ENCODE results near the gene FKBP15. TPM values are rescaled to one million over a fixed set of nuclear protein-coding genes. Genes with fewer than 3 reads are reported as not detected.

Gene FKBP15
- total RNA-seq, 1 experiment from 2014 or later, result 33.5 TPM

DNA sequence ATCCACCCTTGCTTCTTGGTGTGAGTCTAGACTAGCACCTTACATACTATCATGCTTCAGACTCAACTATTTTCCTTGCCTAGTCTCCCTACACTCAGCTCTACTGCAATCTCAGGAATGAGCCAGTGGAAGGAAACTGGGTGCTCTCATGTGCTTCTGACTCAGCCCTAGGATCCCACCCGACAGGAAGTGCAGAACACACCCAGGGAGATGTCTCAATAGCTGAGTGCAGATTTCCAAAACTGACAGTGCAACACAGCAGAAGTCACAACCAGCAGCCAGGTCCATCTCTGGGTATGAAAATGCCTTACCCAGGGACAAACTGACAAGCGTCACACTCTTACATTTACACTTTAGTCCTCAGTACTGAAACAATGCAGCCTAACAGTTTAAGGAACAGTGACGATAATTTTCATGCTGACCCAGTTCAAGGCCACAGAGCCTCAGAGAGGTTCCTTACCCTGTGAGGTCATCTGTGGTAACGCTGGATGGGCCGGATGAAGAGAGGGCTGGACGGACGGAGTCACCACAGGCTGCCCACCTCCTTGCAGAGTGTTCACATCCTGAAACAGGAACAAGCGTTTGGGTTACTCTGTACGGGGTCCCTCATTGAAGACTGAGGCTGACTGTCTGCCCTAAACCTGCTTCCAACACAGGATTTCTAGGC is 33.0 kb downstream of the FKBP15 start:
- no peak overlapping the region for H2AFZ ChIP-seq
- POLR2A ChIA-PET (ENCODE audit: unreplicated experiment), result interaction anchor here (0.6 kb wide), 3 partner anchors 37 to 470 kb away, joined by 4 to 7 read pairs (median 4); partner anchors contain the start of genes C9orf43, POLE3 and SLC31A2
- no TSS peak for BruUV-seq (replicated peaks)
- no peak for TF ChIP-seq EZH2 (IDR thresholded peaks at IDR 0.05; ENCODE audit: low read depth)
- TF ChIP-seq, protein P1, sequence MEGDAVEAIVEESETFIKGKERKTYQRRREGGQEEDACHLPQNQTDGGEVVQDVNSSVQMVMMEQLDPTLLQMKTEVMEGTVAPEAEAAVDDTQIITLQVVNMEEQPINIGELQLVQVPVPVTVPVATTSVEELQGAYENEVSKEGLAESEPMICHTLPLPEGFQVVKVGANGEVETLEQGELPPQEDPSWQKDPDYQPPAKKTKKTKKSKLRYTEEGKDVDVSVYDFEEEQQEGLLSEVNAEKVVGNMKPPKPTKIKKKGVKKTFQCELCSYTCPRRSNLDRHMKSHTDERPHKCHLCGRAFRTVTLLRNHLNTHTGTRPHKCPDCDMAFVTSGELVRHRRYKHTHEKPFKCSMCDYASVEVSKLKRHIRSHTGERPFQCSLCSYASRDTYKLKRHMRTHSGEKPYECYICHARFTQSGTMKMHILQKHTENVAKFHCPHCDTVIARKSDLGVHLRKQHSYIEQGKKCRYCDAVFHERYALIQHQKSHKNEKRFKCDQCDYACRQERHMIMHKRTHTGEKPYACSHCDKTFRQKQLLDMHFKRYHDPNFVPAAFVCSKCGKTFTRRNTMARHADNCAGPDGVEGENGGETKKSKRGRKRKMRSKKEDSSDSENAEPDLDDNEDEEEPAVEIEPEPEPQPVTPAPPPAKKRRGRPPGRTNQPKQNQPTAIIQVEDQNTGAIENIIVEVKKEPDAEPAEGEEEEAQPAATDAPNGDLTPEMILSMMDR (conservative IDR thresholded peaks at IDR 0.05), result no peak
- CTCF ChIA-PET, result no interaction called here
- no peaks in the 10 kb centered on the region for H4K20me1 ChIP-seq (ENCODE audit: insufficient read depth)
- H3K27me3 ChIP-seq (ENCODE audit: insufficient read depth, low read depth), result no peaks in the 10 kb centered on the region
- DNase-seq, result peak; percentile 60 to 66
- no peaks in the 10 kb centered on the region for H3K9me3 ChIP-seq (ENCODE audit: insufficient read depth, low read depth)
- H3K4me3 ChIP-seq, result no peak overlapping the region; the same call in 1 of the 2 replicates
- intact Hi-C loops (cut with micrococcal nuclease; ENCODE audit: unreplicated experiment), result loop anchor here (1.0 kb wide), 1 partner anchor 263 kb away; no protein-coding TSS in a partner anchor
- H3K4me1 ChIP-seq (replicated peaks; ENCODE audit: insufficient read depth), result peaks cover 16% of the 10 kb centered on the region
- peaks cover 36% of the 10 kb centered on the region for H3K36me3 ChIP-seq (ENCODE audit: low read depth)
- no peaks in the 10 kb centered on the region for H3K79me2 ChIP-seq (ENCODE audit: low read depth)
- no peaks in the 10 kb centered on the region; the same call in 1 of the 2 replicates for H3K9me2 ChIP-seq (ENCODE audit: insufficient read depth)
- H3F3A ChIP-seq (ENCODE audit: insufficient read depth, low read depth), result peaks cover 14% of the 10 kb centered on the region
- H3K4me2 ChIP-seq, result peak overlapping the region; percentile 50
- peak overlapping the region; percentile 73 for H3K27ac ChIP-seq

DNA sequence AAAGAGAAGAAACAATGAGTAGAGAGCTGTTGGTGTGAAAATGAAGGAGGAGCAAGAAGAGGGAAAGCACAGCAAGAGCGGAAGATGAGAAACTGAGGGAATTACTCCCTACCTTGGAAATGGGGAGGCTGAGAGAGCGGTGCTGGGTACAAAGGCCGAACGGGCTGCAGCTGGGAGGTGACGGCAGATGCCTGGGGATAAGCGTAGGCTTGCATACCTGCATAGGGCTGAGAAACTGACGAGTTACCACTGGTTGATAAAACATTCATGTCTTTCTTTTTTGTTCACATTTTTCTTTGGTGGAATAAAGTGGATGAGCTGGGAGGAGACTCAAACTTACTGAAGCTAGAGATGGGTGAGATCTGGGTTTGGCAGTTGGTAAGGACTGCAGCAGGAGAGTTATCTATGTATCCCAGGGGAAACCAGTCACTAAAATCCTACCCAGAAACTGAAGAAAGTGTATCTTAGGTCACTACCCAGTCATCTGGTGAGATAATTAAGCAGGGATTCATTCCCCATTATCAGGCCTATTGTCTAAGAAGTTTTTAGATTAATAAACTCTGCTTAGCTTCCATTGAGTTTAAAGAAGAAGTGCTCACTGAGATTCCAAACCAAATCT is 34.8 kb downstream of the FKBP15 start:
- CTCF ChIA-PET, result interaction anchor here (0.5 kb wide), 1 partner anchor 35 kb away, joined by 3 read pairs; the partner anchor contains the start of gene SLC31A2

DNA sequence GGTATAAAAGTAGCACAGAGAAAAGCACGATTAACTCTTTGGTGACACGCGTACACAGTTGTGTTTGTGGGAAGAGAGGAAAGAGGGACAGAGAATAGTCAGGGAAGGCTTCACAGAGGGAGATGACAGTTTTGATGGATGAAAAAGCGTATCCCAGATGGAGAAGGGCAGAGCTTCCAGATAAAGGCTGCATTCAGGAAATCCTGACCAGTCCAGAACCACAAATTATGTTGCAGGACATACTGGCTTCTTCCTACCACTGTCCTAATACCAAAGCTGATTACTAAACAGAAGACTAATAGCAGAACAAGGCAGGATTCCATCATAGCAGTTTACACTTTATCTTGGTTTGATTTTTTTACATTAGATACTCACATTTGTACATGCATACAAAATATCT is 35.8 kb downstream of the FKBP15 start:
- no peaks in the 10 kb centered on the region for H3K9me2 ChIP-seq (ENCODE audit: insufficient read depth)
- no peaks in the 10 kb centered on the region for H3K9me3 ChIP-seq (ENCODE audit: insufficient read depth, low read depth)
- no peak overlapping the region for H2AFZ ChIP-seq
- intact Hi-C loops (cut with micrococcal nuclease; ENCODE audit: unreplicated experiment), result no loop called here
- no peak for TF ChIP-seq EZH2 (IDR thresholded peaks at IDR 0.05; ENCODE audit: low read depth)
- TF ChIP-seq, protein P1 (conservative IDR thresholded peaks at IDR 0.05), result no peak
- ChIA-PET POLR2A (ENCODE audit: unreplicated experiment) (interaction anchor here (0.5 kb wide), 1 partner anchor 442 kb away, joined by 3 read pairs; no protein-coding TSS in a partner anchor), CTCF (no interaction called here)
- DNase-seq, result no peak
- H3K4me1 ChIP-seq (replicated peaks; ENCODE audit: insufficient read depth), result peaks cover 16% of the 10 kb centered on the region
- no peak overlapping the region for H3K4me3 ChIP-seq
- no peaks in the 10 kb centered on the region for H4K20me1 ChIP-seq (ENCODE audit: insufficient read depth)
- H3K36me3 ChIP-seq (ENCODE audit: low read depth), result peaks cover 48% of the 10 kb centered on the region
- no peak overlapping the region for H3K4me2 ChIP-seq
- H3K27me3 ChIP-seq (ENCODE audit: insufficient read depth, low read depth), result no peaks in the 10 kb centered on the region
- peaks cover 14% of the 10 kb centered on the region for H3F3A ChIP-seq (ENCODE audit: insufficient read depth, low read depth)
- no TSS peak for BruUV-seq (replicated peaks)
- no peak overlapping the region for H3K27ac ChIP-seq
- no peaks in the 10 kb centered on the region for H3K79me2 ChIP-seq (ENCODE audit: low read depth)

More for the DNA sequence above, 34.8 kb downstream of the FKBP15 start:
- BruUV-seq (replicated peaks), result no TSS peak
- no peak overlapping the region for H2AFZ ChIP-seq
- no peaks in the 10 kb centered on the region for H3K79me2 ChIP-seq (ENCODE audit: low read depth)
- peaks cover 16% of the 10 kb centered on the region for H3K4me1 ChIP-seq (replicated peaks; ENCODE audit: insufficient read depth)
- H3F3A ChIP-seq (ENCODE audit: insufficient read depth, low read depth), result peaks cover 14% of the 10 kb centered on the region
- no peaks in the 10 kb centered on the region for H3K9me2 ChIP-seq (ENCODE audit: insufficient read depth)
- H3K36me3 ChIP-seq (ENCODE audit: low read depth), result peaks cover 46% of the 10 kb centered on the region
- no peaks in the 10 kb centered on the region for H3K27me3 ChIP-seq (ENCODE audit: insufficient read depth, low read depth)
- 0 out of 2 replicates have a peak overlapping the region, but pooled peaks have one; percentile 18 for H3K27ac ChIP-seq
- H3K9me3 ChIP-seq (ENCODE audit: insufficient read depth, low read depth), result no peaks in the 10 kb centered on the region
- intact Hi-C loops (cut with micrococcal nuclease; ENCODE audit: unreplicated experiment), result no loop called here
- POLR2A ChIA-PET (ENCODE audit: unreplicated experiment), result no interaction called here
- TF ChIP-seq EZH2 (IDR thresholded peaks at IDR 0.05; ENCODE audit: low read depth), result no peak
- TF ChIP-seq, protein P1 (conservative IDR thresholded peaks at IDR 0.05), result no peak
- no peaks in the 10 kb centered on the region for H4K20me1 ChIP-seq (ENCODE audit: insufficient read depth)
- no peak overlapping the region for H3K4me3 ChIP-seq
- H3K4me2 ChIP-seq, result no peak overlapping the region
- no peak for DNase-seq
